ENCODE data around the gene MAN2B2. TPM values are rescaled to one million over a fixed set of nuclear protein-coding genes. Genes with fewer than 3 reads are reported as not detected.

The MAN2B2 gene
- total and polyA plus RNA-seq, 2 of the 8 experiments (the other 6 are each of a cell fraction or from before 2014, with no cell fraction given): 3.3 to 4.0 TPM

DNA sequence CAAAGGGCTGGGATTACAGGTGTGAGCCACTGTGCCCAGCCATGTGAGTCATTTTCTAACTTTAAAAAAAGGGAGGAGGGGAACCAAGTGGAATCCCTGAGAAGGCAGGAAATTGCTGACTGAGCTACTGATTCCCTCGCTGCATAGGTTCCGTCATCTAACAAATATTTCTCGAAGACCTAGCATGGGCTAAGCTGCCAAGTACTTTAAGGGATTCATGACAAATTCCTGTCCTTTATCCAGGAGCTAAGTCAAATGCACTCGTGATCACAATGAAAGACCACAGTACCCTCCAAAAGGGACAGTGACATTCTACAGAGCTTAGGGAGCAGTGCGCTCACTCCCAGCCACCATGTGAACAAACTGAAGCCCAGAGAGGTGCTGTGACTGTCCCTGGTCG, 33.2 kb upstream of the MAN2B2 start:
- H4K20me1 ChIP-seq (replicated peaks in 1 of 2; ENCODE audit: control insufficient read depth in 1 of 2, insufficient read depth in 2 of 2, low read length in 2 of 2): peaks cover 0 to 3% of the 10 kb centered on the region in 2 experiments
- no peaks in the 10 kb centered on the region for H3K79me1 ChIP-seq (ENCODE audit: low read depth, low read length)
- no peak overlapping the region for H4K5ac ChIP-seq (ENCODE audit: insufficient read length, low read depth, low read length)
- no peaks in the 10 kb centered on the region for H3K23me2 ChIP-seq (ENCODE audit: low read depth, low read length)
- H3K9ac ChIP-seq (replicated peaks in 1 of 4; ENCODE audit: extremely low read depth in 1 of 4, low read depth in 3 of 4, low read length in 3 of 4): no peak overlapping the region
- no peak overlapping the region for H3K56ac ChIP-seq (replicated peaks; ENCODE audit: insufficient read length, low read depth, low read length)
- FAIRE-seq (no peak), DNase-seq (ENCODE audit: low read depth in 1 of 2, low spot score in 2 of 2) (no peak)
- no peak overlapping the region for H2BK20ac ChIP-seq (ENCODE audit: low read length)
- H3K4me1 ChIP-seq (replicated peaks in 1 of 4; ENCODE audit: control insufficient read depth in 3 of 4, insufficient read depth in 4 of 4, low read length in 3 of 4): no peaks in the 10 kb centered on the region
- no peak overlapping the region for H2BK120ac ChIP-seq (replicated peaks; ENCODE audit: low read depth, low read length)
- H3K79me2 ChIP-seq (ENCODE audit: control insufficient read depth in 1 of 2, insufficient read depth in 2 of 2, low read length in 2 of 2): no peaks in the 10 kb centered on the region
- no peak overlapping the region for H2BK12ac ChIP-seq (ENCODE audit: low read depth, low read length)
- H4K91ac ChIP-seq (replicated peaks; ENCODE audit: insufficient read length, low read length): no peak overlapping the region
- no peak overlapping the region for H3K18ac ChIP-seq (ENCODE audit: extremely low read depth, low read length)
- H3K4ac ChIP-seq (replicated peaks; ENCODE audit: insufficient read length, low read depth, low read length): no peak overlapping the region
- ChIA-PET POLR2A (ENCODE audit: partially characterized antibody) (no interaction called here), CTCF (ENCODE audit: partially characterized antibody) (interaction anchor here (0.9 to 2.3 kb wide), 4 partner anchors 12 to 210 kb away, joined by 3 to 7 read pairs (median 4); no protein-coding TSS in a partner anchor)
- H4K8ac ChIP-seq (ENCODE audit: extremely low read depth, insufficient read depth, low read length): no peak overlapping the region
- H3K36me3 ChIP-seq (ENCODE audit: control insufficient read depth in 2 of 4, insufficient read depth in 4 of 4, low read length in 3 of 4): no peaks in the 10 kb centered on the region
- peaks cover 0 to 2% (median 0%) of the 10 kb centered on the region in 4 experiments; a peak in 1 of 7 replicates for H3K27me3 ChIP-seq (replicated peaks in 1 of 4; ENCODE audit: control insufficient read depth in 3 of 4, extremely low read depth in 1 of 4, insufficient read depth in 3 of 4, low read length in 3 of 4)
- no peak overlapping the region for H2AFZ ChIP-seq (ENCODE audit: low read length)
- H2BK15ac ChIP-seq (ENCODE audit: low read length): no peak overlapping the region
- no peak overlapping the region for H2BK5ac ChIP-seq (ENCODE audit: low read depth, low read length)
- H3K27ac ChIP-seq (ENCODE audit: low read depth, low read length): no peak overlapping the region
- WGBS, 2 experiments (ENCODE audit: extremely low coverage in 1 of 2, insufficient coverage in 1 of 2, insufficient read length in 1 of 2, insufficient replicate concordance in 2 of 2, low coverage in 1 of 2, low lambda C conversion rate in 2 of 2, missing lambda C conversion rate in 1 of 2): 82% methylated on average over 6 of the region's 6 CpGs; no CpG with 5 or more reads in 1 of the 2 experiments
- H3K4me2 ChIP-seq (ENCODE audit: insufficient read depth in 1 of 2, low read depth in 2 of 2, low read length in 2 of 2): no peak overlapping the region
- no peak overlapping the region for H3K23ac ChIP-seq (ENCODE audit: insufficient read length)
- no peak overlapping the region for H3K4me3 ChIP-seq (ENCODE audit: extremely low read depth in 1 of 4, insufficient read depth in 2 of 4, low read depth in 3 of 4, low read length in 4 of 4)
- no peak overlapping the region for H3K14ac ChIP-seq (ENCODE audit: insufficient read length)
- peaks cover 0 to 5% of the 10 kb centered on the region in 2 experiments; a peak in 2 of 4 replicates for H3K9me3 ChIP-seq (ENCODE audit: insufficient read depth in 2 of 2, low read depth in 1 of 2, low read length in 1 of 2)
- H2AK5ac ChIP-seq (ENCODE audit: low read depth, low read length): no peak overlapping the region
- TF ChIP-seq ASH2L (IDR thresholded peaks at IDR 0.05; ENCODE audit: low read length) (no peak), BCL11A (IDR thresholded peaks at IDR 0.05; ENCODE audit: low read depth in 2 of 2, low read length in 2 of 2) (no peak), NANOG (IDR thresholded peaks at IDR 0.05; ENCODE audit: insufficient read depth, low read depth, low read length, poor library complexity, severe bottlenecking) (no peak), BACH1 (IDR thresholded peaks at IDR 0.05; ENCODE audit: low read length) (no peak), SIRT6 (IDR thresholded peaks at IDR 0.05; ENCODE audit: low read length) (no peak), POU5F1 (IDR thresholded peaks at IDR 0.05; ENCODE audit: low read depth, low read length) (no peak), FOSL1 (IDR thresholded peaks at IDR 0.05; ENCODE audit: insufficient read depth, low read depth, low read length) (no peak), CREB1 (IDR thresholded peaks at IDR 0.05) (no peak)
- TF ChIP-seq, protein P1, sequence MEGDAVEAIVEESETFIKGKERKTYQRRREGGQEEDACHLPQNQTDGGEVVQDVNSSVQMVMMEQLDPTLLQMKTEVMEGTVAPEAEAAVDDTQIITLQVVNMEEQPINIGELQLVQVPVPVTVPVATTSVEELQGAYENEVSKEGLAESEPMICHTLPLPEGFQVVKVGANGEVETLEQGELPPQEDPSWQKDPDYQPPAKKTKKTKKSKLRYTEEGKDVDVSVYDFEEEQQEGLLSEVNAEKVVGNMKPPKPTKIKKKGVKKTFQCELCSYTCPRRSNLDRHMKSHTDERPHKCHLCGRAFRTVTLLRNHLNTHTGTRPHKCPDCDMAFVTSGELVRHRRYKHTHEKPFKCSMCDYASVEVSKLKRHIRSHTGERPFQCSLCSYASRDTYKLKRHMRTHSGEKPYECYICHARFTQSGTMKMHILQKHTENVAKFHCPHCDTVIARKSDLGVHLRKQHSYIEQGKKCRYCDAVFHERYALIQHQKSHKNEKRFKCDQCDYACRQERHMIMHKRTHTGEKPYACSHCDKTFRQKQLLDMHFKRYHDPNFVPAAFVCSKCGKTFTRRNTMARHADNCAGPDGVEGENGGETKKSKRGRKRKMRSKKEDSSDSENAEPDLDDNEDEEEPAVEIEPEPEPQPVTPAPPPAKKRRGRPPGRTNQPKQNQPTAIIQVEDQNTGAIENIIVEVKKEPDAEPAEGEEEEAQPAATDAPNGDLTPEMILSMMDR (IDR thresholded peaks at IDR 0.05; ENCODE audit: control extremely low read depth in 1 of 3, insufficient read depth in 1 of 3, low read depth in 1 of 3, low read length in 3 of 3): no peak

All from H1 (cell line).